Kidney (tissue), 14 donors: ENCODE measurements around the gene DUSP9. TPM values are rescaled to one million over a fixed set of nuclear protein-coding genes. Genes with fewer than 3 reads are reported as not detected.
"Not testable (repeated sequence)": the region's sequence is repeated elsewhere in the genome, so short reads cannot be mapped to it uniquely, and the experiment has no call there.

Experiments
- DNase-seq, 5 donors: peaks; one replicate each; pipeline ENCODE4 v3.0.0-alpha.2; 2013 to 2020
- FAIRE-seq: peaks from 2 replicates; lab custom pipeline; 2012; peaks lifted over from hg19 to GRCh38; lab: Jason Lieb, UNC
- H3K27ac ChIP-seq, 2 donors: one replicate each; pipeline ENCODE4 v1.7.0; 2013; ENCODE audit warnings: low read depth in 2 of 2, low read length in 2 of 2, inconsistent platforms in 1 of 2
- H3K27me3 ChIP-seq: one replicate; pipeline ENCODE4 v1.7.1; 2013; ENCODE audit warnings: low read length, inconsistent platforms; ENCODE audit not compliant: control insufficient read depth, insufficient read depth
- H3K36me3 ChIP-seq, 3 donors: one replicate each; pipeline versions ENCODE4 v1.7.0 to v1.7.1; 2013; ENCODE audit warnings: low read length in 3 of 3, control low read depth in 1 of 3, inconsistent platforms in 1 of 3; ENCODE audit not compliant: insufficient read depth in 3 of 3, control insufficient read depth in 2 of 3
- H3K4me1 ChIP-seq, 3 donors: one replicate each; pipeline versions ENCODE4 v1.7.0 to v1.7.1; 2013; ENCODE audit warnings: low read length in 3 of 3, inconsistent platforms in 1 of 3, low read depth in 1 of 3; ENCODE audit not compliant: control insufficient read depth in 2 of 3, insufficient read depth in 2 of 3
- H3K4me3 ChIP-seq, 3 donors: one replicate each; pipeline versions ENCODE4 v1.7.0 to v1.8.1; 2013; ENCODE audit warnings: low read length in 3 of 3, control low read depth in 1 of 3, inconsistent platforms in 1 of 3
- H3K9ac ChIP-seq, 3 donors: one replicate each; pipeline versions ENCODE4 v1.7.0 to v1.7.1; 2013; ENCODE audit warnings: low read length in 3 of 3, control low read depth in 1 of 3, inconsistent platforms in 1 of 3
- H3K9me3 ChIP-seq, 3 donors: one replicate each; pipeline versions ENCODE4 v1.7.0 to v1.7.1; 2013; ENCODE audit warnings: low read length in 3 of 3, control low read depth in 1 of 3, inconsistent platforms in 1 of 3; ENCODE audit not compliant: control insufficient read depth in 2 of 3, insufficient read depth in 1 of 3
- CTCF ChIP-seq: IDR thresholded peaks from 3 replicates; pipeline ENCODE4 v1.5.1; 2012; ENCODE audit warnings: mild to moderate bottlenecking, moderate library complexity, borderline replicate concordance; ENCODE audit not compliant: insufficient read depth; ENCODE audit errors: extremely low read depth
- intact Hi-C: fragments of 100-400 bp; cut with DNase I; formaldehyde crosslinking; loops from one replicate; pipeline ENCODE4 v1.11.1; 2022
- polyA plus RNA-seq: library from polyadenylated mRNA; stranded (reverse); fragments of 350-450 nt; fragmentation: Illumina TruSeq; extraction: RNeasy Lipid Tissue Mini Kit (QIAGEN cat#74804); gene quantifications from one replicate; pipeline ENCODE4 v1.2.3, GENCODE V29; 2014; ENCODE audit warnings: low read depth, low replicate concordance; ENCODE audit not compliant: insufficient read depth
- total RNA-seq: library from RNA; stranded (reverse); fragmentation: NEBNext Ultra II Directional; extraction: Animal tissue kit (Norgen Biotek cat#: 25700); gene quantifications from one replicate; pipeline ENCODE4 v1.2.1, GENCODE V29; 2021
- donor health status: control.
- donor health status: control.
- donor health status: control.
- donor health status: control.
- donor health status: control.
- donor health status: DM: yes; HTN: yes; CAD: no.
- donor health status: Normal renal cell carcinoma (clear cell type).

Gene DUSP9
- total and polyA plus RNA-seq, 2 donors from 2014 or later: 4.7 to 81.4 TPM

GRCh38 chrX:153696100-153696499, 49.1 kb downstream of the DUSP9 start:
- TF ChIP-seq CTCF: no peak
- Histone ChIP-seq H3K9me3 (no peaks in the 10 kb centered on the region), H3K27ac (no peak overlapping the region), H3K4me1 (no peaks in the 10 kb centered on the region), H3K9ac (no peak overlapping the region), H3K36me3 (no peaks in the 10 kb centered on the region), H3K4me3 (no peak overlapping the region), H3K27me3 (no peaks in the 10 kb centered on the region)
- intact Hi-C loops: no loop called here
- no peak for FAIRE-seq
- peak in 1 of 5 donors; percentile 39 for DNase-seq

GRCh38 chrX:153696538-153696937, 49.5 kb downstream of the DUSP9 start:
- H3K36me3 ChIP-seq, H3K27me3 ChIP-seq, H3K27ac ChIP-seq, H3K9ac ChIP-seq, intact Hi-C loops, H3K4me3 ChIP-seq, FAIRE-seq, H3K9me3 ChIP-seq, H3K4me1 ChIP-seq: not testable (repeated sequence)
- peak in 1 of 5 donors; percentile 61 for DNase-seq

- peak in 1 of 5 donors; percentile 63 for DNase-seq
- H3K9ac ChIP-seq: not testable (repeated sequence)
These were observed 50.2 kb downstream of the DUSP9 start for GRCh38 chrX:153696986-153697722.

GRCh38 chrX:153697924-153698865, 51.2 kb downstream of the DUSP9 start:
- no peak for TF ChIP-seq CTCF
- no peak overlapping the region for H3K4me3 ChIP-seq
- H3K36me3 ChIP-seq: no peaks in the 10 kb centered on the region
- H3K9ac ChIP-seq: no peak overlapping the region
- no peaks in the 10 kb centered on the region for H3K27me3 ChIP-seq
- FAIRE-seq: no peak
- no peak overlapping the region for H3K27ac ChIP-seq
- H3K4me1 ChIP-seq: peaks cover 0 to 7% (median 0%) of the 10 kb centered on the region in 3 donors
- H3K9me3 ChIP-seq: no peaks in the 10 kb centered on the region
- peak in 1 of 5 donors; percentile 32 for DNase-seq
- intact Hi-C loops: no loop called here

More at GRCh38 chrX:153696986-153697722, 50.2 kb downstream of the DUSP9 start:
- FAIRE-seq, H3K9me3 ChIP-seq, H3K27ac ChIP-seq, intact Hi-C loops, H3K4me1 ChIP-seq, H3K4me3 ChIP-seq, H3K36me3 ChIP-seq, H3K27me3 ChIP-seq: not testable (repeated sequence)

GRCh38 chrX:153699210-153699783, 52.3 kb downstream of the DUSP9 start:
- H3K27me3 ChIP-seq, H3K36me3 ChIP-seq, intact Hi-C loops, DNase-seq, FAIRE-seq, H3K4me3 ChIP-seq, H3K9ac ChIP-seq, H3K9me3 ChIP-seq: not testable (repeated sequence)
- Histone ChIP-seq H3K27ac (peak overlapping the region in 1 of 2 donors; percentile 57), H3K4me1 (peaks cover 0 to 11% (median 0%) of the 10 kb centered on the region in 3 donors)

- H3K27ac ChIP-seq: peak overlapping the region; percentile 60 to 71
- not testable (repeated sequence) for FAIRE-seq
These were observed 52.9 kb downstream of the DUSP9 start for GRCh38 chrX:153699784-153700371.

More at GRCh38 chrX:153699784-153700371, 52.9 kb downstream of the DUSP9 start:
- H3K36me3 ChIP-seq, H3K4me3 ChIP-seq, intact Hi-C loops, H3K9me3 ChIP-seq, H3K27me3 ChIP-seq, H3K9ac ChIP-seq: not testable (repeated sequence)
- peaks cover 0 to 11% (median 0%) of the 10 kb centered on the region in 3 donors for H3K4me1 ChIP-seq
- DNase-seq: peak in 1 of 5 donors; percentile 85
